Right lobe of liver (tissue), 4 donors: ENCODE results near the gene ARRB1.

Experiments
- POLR2A ChIP-seq: fragments of 450-650 bp; IDR thresholded peaks from one replicate; pipeline ENCODE4 v1.6.1; 2017; ENCODE audit warnings: antibody characterized with exemption, mild to moderate bottlenecking
- TF ChIP-seq, protein P1 (sequence below), 4 donors: fragments of 200-600 bp in 3 of 4; fragments of 450-650 bp in 1 of 4; IDR thresholded peaks; one replicate each; pipeline versions ENCODE4 v1.5.1 to v1.8.0; 2016 to 2022; ENCODE audit warnings: antibody characterized with exemption in 4 of 4, mild to moderate bottlenecking in 2 of 4
- donor health status: DM: no; HTN: no; CAD: no.
- donor health status: DM: no; HTN: no; CAD: no.
- donor health status: DM: no; HTN: yes; CAD: no.

GRCh38 chr11:75271730-75272129, 79.7 kb downstream of the ARRB1 start:
- TF ChIP-seq, protein P1, sequence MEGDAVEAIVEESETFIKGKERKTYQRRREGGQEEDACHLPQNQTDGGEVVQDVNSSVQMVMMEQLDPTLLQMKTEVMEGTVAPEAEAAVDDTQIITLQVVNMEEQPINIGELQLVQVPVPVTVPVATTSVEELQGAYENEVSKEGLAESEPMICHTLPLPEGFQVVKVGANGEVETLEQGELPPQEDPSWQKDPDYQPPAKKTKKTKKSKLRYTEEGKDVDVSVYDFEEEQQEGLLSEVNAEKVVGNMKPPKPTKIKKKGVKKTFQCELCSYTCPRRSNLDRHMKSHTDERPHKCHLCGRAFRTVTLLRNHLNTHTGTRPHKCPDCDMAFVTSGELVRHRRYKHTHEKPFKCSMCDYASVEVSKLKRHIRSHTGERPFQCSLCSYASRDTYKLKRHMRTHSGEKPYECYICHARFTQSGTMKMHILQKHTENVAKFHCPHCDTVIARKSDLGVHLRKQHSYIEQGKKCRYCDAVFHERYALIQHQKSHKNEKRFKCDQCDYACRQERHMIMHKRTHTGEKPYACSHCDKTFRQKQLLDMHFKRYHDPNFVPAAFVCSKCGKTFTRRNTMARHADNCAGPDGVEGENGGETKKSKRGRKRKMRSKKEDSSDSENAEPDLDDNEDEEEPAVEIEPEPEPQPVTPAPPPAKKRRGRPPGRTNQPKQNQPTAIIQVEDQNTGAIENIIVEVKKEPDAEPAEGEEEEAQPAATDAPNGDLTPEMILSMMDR (IDR thresholded peaks at IDR 0.05): no peak
- no peak for TF ChIP-seq POLR2A
